AG20443 (cell line): ENCODE data around the gene TRDMT1.

Experiments
- DNase-seq: peaks from one replicate; pipeline ENCODE4 v3.0.0; 2012; ENCODE audit warnings: low spot score, mixed read lengths

The TRDMT1 gene

GRCh38 chr10:17210361-17210760 is 8.9 kb upstream of the TRDMT1 start:
- no peak for DNase-seq

GRCh38 chr10:17209881-17210280 is 8.4 kb upstream of the TRDMT1 start:
- DNase-seq = no peak

DNA sequence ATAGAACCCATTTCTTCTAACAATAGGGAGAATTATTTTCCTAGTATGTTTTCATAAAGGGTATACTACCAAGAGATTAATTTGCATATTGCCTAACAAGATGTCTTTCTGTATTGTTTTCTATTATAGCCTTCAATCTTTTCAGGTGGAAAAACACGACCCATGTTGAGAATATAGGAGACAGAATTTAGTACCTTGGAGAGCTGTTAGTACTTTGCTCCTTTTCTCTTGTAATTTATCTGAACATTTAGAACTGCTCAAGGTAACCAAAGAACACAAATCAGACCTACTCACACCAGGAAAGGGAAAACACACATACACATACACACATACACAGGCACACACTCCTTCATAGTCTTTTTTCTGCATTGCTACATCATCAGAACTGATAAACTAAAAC is 7.8 kb upstream of the TRDMT1 start:
- DNase-seq = no peak

DNA sequence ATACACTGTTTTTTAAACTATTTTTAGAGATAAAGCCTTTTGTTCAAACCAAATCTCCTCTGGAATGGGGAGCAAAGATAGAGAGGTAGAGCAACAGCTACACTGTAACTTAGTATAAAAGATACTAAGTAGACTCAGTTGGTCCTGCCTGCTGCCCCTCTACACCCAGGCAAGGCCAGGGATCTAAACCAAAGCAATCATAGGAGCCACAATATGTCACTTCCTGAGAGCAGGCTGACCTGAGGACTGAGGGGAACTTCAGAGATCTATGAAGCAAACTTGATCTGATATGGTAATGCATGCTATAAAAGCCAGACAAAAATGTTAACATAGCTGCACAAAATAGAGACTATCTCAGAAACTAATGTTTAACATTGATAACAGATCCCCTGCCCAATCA is 7.0 kb upstream of the TRDMT1 start:
- no peak for DNase-seq

- peak; percentile 57 for DNase-seq
These were observed 4.8 kb upstream of the TRDMT1 start for GRCh38 chr10:17206210-17206709.

DNA sequence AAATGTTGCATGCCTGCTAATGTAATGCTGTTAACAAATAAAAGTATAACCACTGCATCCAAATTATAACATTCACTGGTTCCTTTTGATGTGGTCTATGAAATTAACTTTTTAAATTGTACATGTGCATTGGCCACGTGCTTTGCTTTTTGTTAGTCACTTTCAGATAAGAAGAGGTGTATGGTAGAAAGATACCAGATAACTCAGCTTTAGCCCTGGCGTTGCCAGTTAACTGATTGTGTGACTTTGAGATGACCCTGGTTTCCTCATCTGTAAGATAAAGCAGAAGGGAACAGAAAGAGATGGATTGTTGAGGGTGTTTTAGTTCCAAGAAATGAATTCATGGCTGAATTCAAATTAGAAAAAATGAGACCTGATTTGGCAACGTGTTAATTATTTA is 1.9 kb upstream of the TRDMT1 start:
- no peak for DNase-seq

- DNase-seq = no peak
These were observed 1.5 kb upstream of the TRDMT1 start for GRCh38 chr10:17202999-17203398.

DNA sequence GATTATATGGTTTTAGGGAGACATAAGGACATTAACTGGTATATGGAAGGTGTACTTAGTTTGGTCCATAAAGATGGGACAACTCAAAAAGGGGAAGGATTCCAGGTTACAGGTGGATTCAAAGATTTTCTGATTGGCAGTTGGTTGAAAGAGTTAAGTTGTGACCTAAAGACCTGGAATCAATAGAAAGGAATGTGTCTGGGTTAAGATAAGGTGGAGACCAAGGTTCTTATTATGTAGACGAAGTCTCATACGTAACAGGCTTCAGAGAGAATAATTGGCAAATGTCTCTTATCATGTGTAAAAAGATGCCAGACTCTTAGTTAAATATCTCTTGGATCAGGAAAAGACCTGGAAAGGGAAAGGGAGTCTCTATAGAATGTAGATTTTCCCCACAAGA is 1.0 kb upstream of the TRDMT1 start:
- no peak for DNase-seq

GRCh38 chr10:17201794-17202116 is 283 bp upstream of the TRDMT1 start:
- DNase-seq = no peak

DNA sequence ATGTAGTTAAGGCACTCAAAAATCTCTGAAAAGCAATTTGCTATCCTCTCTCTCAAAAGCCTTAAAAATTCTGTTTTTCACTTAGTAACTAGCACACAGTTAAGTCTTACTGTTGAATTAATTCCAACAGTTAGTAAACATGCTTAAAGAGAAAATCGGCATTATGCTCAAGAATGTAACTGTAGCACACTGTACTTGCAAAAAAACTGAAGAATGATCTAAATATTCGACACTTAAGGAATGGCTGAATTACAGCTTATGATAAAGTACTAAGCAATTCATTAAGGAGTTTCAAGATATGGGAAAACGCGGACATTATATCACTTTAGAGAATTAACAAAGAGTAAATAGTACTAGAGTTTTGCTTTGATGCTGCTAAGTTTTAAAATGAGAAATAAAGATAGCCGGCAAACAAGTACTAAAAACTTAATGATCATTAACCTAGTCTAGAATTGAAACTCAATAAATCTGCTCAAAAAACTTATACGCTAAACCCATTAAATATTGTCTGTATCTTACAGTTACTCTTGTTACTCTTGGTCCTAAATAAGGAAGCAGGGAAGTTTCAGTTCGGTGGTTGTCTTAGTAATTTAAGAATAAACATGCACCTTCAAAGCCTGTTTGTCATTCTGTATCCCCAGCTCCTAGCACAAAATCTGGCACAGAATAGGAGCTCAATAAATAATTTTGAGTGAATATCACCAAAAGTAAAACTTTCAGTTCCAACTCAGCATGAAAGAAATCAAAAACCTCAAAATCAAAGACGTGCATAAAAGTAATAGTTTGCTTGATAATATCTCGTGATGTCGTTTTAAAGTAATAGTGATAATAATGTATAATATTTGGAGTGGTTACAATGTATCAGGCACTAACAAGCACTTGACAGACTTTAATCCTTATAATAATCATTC is 1.2 kb downstream of the TRDMT1 start:
- no peak for DNase-seq

- DNase-seq = peak; percentile 29
These were observed 2.1 kb downstream of the TRDMT1 start for GRCh38 chr10:17199351-17199804.

DNA sequence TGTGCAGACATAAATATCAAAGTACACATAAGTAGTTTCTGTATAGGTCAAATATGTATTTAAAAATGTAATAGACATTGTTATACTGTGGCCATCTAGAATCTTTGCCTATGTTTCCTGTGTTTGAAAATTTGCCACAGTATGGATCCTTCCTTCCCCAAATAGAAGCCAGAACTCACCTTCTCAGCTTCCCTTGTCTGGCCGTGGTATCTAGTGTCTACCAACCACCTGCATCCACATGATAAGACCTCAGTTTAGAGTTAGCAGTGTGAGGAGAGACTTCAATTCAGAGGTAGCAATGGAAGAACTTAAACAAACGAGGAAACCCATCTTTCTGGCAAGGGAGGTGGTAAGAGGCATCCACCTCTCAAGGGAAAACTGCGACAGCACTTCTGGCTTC is 4.9 kb downstream of the TRDMT1 start:
- no peak for DNase-seq

GRCh38 chr10:17196045-17196444 is 5.4 kb downstream of the TRDMT1 start:
- no peak for DNase-seq

DNA sequence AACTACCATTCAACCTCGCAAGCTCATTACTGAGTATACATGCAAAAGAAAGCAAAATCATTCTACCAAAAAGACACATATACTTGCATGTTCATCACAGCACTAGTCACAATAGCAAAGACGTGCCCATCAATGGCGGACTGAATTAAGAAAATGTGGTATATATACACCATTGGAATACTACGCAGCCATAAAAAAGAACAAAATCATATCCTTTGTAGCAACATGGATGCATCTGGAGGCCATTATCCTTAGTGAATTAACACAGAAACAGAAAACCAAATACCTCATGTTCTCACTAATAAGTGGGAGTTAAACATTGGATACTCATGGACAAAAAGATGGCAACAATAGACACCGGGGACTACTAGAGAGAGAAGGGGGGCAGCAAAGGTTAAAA is 6.4 kb downstream of the TRDMT1 start:
- DNase-seq = no peak

DNA sequence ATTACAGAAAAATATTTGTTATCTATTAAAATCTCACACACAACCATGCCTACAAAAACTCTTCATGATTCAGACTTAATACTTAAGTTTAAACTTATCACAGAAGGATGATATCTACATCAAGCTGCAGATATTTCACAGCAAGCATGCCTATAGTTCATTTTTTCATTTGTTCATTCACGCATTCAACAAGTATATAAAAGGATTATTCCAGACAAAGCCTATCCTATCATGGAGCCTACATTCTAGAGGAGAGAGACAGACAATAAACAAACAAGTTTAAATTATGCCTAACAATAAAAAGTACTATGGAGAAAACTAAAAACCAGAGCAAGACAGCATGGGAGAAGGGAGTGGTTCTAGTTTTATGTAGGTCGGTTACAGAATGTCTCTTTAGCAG is 10.9 kb downstream of the TRDMT1 start:
- no peak for DNase-seq

GRCh38 chr10:17188644-17189172 is 12.8 kb downstream of the TRDMT1 start:
- no peak for DNase-seq

- DNase-seq = no peak
These were observed 15.6 kb downstream of the TRDMT1 start for GRCh38 chr10:17185873-17186272.

DNA sequence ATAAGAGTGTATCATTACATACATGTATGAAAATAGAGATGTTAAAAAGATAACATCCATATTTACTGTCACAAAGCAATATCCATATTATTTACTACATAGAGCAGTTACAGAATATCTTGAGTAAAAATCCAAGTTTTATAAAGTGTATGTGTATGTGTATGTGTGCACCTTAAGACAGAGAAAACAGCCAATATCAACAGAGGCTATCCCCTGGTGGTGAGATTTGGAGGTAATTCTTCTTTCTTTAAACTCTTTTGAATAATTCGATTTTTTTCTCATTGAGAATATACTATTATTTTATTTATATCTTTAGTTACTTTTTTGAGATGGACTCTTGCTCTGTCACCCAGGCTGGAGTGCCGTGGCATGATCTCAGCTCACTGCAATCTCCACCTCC is 18.4 kb downstream of the TRDMT1 start:
- no peak for DNase-seq

GRCh38 chr10:17181751-17182150 is 19.7 kb downstream of the TRDMT1 start:
- no peak for DNase-seq

DNA sequence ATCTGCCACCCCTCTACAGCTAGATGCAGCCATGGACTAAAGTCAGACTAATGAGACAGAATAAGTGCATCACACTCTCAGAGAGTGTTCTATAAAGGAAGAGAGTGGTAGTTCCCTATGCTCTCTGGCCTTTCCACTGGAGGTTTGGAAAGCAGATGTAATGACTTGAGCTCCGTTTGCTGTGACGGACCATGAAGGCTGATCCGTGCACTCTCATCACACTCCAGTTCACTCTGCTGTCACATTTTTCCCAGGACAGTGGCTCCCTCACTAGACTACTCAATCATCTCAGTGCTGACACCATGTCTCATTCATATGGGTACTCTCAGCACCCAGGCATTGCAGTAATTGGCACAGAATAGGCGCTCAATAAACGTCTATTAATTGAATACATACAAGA is 20.4 kb downstream of the TRDMT1 start:
- no peak for DNase-seq

DNA sequence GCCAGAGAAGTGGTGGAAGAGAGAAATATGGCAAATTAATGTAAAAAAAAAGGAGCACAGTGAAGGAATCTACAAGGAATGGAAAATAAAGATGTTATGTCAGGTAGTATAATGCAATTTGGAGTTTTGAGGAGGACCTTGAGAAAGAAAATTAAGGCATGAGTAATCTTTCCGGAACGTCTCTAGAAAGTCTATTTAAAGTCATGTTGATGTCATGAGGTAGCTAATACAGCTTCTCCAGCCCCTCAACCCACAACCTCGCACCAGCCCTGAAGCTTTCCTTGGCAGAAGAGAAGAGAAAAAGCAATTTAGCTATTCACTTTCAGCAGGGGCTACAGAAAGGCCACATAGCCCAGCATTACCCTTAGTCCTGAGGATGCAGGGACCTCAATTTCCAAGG is 22.5 kb downstream of the TRDMT1 start:
- DNase-seq = peak; percentile 35

- DNase-seq = no peak
These were observed 23.5 kb downstream of the TRDMT1 start for GRCh38 chr10:17178006-17178405.

DNA sequence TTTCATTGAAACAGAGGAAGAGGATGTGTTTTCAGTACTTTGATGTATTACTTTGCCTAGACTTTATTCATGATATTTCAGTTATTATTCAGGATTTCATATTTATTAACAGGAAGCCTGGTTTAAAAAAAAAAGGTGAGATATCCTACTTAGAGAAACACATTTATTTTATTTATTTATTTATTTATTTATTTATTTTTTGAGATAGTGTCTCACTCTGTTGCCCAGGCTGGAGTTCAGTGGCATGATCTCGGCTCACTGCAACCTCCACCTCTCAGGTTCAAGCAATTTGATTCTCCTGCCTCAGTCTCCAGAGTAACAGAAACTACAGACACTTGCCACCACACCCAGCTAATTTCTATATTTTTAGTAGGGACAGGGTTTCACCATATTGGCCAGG is 24.5 kb downstream of the TRDMT1 start:
- DNase-seq = no peak

DNA sequence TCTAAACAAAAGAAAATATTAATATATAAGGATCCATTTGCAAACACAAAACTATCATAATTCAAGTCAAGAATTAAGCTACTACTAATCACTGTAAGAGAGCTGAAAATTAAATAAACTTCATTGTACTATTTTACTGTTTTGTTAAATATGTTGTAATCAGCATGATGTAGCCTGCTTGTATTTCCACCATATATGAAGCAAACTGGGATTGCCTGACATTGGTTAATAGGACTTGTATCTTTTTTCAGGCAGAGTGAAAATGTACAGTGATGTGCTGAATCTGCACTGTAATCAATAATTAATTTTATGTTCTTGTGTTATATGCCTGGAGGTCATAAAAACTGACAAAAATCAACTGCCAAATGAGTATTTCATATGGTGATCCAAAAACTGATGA is 25.4 kb downstream of the TRDMT1 start:
- DNase-seq = no peak
